T-helper 1 cell treated with Interleukin-12 subunit alpha and Interleukin-12 subunit beta and Interleukin-4 antibody, amounts not matched to agents 30 ng/mL and 1 ng/mL, for 36 hours (primary cell): ENCODE results near the gene GAREM2. TPM values are rescaled to one million over a fixed set of nuclear protein-coding genes. Genes with fewer than 3 reads are reported as not detected.

Source experiments
- intact Hi-C: fragments of 100-400 bp; cut with micrococcal nuclease; formaldehyde crosslinking; loops from one replicate; pipeline ENCODE4 v1.15.1; 2024
- total RNA-seq: library from RNA; stranded (reverse); gene quantifications from 2 replicates; pipeline ENCODE4 v1.2.3, GENCODE V29; 2022

GAREM2 gene
- total RNA-seq, 1 donor from 2014 or later, result 6.1 TPM

DNA sequence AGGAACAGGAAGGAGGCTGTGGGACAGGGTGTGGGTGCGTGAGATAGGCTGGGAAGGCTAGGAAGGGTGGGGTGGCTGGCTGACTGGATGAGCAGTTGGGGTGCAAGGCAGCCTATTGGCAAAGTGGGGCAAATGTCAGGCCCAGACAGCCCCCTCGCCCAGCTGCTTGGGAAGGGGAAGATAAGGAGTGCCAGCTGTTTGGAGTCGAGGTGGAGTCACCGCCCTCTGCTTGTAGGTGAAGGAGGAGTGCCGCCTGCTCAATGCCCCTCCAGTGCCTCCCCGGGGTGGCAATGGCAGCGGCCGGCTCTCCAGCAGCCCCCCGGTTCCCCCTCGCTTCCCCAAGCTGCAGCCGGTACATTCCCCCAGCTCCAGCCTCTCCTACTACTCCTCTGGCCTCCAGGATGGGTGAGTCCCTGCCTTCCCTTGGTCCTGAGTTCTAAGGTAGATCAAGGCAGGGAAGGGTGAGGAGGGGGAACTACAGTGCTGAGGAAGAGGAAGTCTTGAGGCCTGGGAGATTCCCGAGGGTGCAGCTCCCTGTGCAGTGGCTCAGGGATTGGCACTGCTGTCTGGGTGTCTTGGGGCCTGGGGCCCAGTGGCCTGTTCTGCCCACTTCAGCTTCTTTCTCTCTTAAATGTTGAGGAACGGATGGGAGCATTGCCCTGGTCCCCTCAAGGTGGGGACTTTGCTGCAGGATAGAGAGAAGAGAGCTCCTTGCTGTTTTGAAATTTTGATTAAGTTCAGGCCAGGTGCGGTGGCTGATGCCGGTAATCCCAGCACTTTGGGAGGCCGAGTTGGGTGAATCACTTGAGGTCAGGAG, 13.3 kb downstream of the GAREM2 start:
- intact Hi-C loops, result loop anchor here (1.0 to 2.0 kb wide), 2 partner anchors 59 to 144 kb away; partner anchors contain the start of genes HADHA and HADHB

DNA sequence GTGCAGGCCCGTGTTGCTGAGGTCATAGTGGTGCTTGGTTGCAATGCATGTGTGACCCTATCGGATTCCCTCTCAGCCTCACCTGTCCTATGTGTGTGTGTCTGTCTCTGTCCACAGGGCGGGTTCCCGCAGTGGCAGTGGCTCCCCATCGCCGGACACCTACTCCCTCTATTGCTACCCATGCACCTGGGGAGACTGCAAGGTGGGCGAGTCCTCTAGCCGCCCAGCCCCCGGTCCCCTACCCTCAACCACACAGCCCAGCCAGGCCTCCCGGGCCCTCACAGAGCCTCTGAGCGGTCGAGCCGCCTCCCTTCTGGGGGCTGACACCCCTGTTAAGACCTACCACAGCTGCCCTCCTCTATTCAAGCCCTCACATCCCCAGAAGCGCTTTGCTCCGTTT, 14.2 kb downstream of the GAREM2 start:
- intact Hi-C loops, result no loop called here

DNA sequence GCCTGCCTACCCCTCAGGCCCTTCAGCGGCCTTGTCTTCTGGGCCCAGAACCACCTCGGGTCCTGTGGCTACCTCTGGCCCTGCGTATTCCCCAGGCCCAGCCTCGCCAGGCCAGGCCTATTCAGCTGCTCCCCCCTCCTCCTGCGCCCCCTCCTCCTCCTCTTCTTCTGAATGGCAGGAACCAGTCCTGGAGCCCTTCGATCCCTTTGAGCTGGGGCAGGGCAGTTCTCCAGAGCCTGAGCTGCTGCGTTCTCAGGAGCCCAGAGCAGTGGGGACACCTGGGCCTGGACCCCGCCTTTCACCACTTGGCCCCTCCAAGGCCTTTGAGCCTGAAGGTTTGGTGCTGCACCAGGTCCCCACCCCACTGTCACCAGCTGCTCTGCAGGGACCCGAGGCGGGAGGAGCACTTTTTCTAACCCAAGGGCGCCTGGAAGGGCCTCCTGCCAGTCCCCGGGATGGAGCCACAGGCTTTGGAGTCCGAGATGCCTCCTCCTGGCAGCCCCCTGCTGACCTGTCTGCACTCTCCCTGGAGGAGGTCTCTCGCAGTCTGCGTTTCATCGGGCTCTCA, 14.7 kb downstream of the GAREM2 start:
- intact Hi-C loops, result no loop called here

DNA sequence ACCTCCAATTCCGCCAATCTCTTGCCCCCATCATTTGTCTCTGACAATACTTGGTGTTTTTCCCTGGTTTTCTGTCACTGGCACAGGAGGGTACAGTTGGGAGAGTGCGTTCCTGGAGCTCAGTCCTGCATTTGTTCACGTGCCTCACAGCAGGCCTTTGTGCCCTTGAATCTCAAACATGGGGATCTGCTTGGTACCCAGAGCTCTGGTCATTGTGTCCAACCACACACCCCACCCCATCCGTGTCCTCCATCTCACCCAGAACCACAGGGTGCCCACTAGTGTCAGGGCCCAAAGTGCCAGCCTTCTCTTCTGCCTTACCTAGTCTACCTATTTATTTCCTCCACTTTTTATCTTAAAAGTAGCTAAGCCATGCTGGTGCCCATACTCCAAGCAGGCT, 16.2 kb downstream of the GAREM2 start:
- intact Hi-C loops, result no loop called here

DNA sequence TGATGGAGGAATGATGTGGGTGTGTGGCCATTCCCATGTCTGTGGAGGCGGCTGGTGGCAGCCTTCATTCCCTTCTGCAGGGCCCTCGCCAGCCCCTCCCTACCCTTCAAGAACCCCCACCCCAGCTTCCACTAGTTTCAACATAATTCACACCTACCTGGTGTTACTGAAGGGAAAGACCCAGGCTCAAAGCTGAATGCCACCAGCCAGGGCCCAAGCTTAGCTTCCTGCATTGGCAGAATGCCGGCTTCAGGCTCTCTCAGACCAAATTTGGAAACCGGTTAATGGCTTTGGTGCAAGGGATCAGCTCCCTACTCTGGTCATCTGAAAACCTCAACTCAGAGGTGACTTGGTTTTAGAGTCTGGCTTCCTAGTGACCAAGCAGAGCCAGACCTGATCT, 16.9 kb downstream of the GAREM2 start:
- intact Hi-C loops, result no loop called here

DNA sequence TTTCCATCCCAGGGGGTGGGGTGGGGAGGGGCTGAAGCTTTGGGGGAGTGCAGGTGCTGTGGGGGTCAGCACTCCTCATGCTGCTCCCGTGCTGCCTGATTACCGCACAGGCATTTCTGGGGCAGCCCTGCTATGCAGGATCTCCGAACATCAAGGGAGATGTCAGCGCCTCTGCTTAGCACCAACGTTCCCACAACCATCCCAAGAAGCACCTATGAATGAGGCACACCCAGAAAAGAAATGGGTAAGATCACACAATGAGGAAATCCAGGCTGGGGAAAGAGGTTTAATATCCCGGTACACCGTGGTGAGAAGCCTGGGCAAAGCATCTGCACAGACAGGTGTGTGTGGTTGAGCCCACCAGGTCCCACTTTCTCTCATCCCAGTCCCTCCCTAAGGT, 17.5 kb downstream of the GAREM2 start:
- intact Hi-C loops, result no loop called here

DNA sequence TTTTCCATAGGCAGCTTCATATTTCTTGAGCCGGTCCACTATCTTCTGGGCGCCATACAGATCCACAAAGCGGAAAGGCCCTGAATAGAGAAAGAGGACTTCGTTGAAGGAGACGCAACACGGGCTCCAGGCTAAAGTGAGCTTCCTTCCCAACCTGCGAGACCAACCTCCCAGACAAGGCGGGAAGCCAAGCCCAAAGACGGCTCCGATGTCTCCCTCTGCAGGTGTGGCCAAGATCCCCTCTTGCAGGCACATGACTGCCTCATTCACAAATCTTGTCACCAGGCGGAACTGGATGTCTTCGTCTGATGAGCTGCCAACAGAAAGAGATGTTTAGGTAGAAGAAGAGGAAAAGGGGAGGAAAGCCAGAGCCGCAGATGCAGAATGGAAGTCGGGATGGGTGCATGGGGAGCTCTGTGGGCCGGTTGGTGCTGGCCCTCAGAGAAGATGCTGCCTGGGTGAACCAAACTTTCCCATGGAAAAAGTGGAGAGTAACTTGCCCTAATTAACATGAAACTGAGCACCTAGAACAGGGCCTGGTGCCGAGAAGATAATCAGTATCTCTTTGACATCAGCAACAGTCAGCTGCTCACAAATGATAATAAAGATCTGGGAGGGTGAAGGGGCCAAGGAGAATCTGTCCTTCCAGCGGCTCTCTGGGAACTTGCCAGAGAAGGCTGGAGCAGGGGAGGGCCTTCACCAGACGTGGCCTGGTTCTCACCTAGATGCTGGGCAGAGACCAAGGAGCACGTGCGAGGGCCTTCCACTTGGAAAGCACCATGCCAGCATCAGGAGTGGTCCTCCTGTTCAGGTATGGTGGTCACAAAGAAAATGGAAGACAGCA, 18.6 kb downstream of the GAREM2 start:
- intact Hi-C loops, result no loop called here

DNA sequence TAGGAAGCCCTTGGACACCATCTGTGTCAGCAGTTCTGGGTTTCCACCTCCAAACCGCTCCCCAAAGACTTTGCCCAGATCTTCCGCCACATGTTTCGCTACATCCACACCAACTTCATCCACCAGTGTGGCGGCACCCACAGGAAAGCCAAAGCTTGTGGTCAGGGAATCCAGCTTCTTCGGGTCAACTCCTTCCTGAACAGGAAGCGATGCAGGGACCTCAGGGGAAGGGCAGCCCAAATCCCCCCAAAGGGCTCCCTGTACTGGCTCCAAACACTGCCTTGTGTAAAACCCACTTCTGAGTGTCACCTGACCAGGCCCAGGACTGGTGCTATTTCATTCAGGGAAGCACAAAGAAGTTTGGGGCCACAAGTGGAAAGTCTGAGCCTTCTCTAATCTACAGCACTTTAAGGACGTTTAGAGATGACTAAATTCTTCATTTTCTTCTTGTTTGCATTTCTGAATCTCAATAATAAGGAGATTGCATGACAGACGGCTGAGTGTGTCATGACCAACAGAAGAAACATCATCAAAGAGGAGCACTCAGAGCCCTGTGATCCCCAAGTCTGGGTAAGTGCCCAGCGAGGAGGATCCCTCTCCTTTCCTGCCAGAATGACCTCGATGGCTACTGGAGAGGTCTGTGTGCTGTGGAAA, 20.8 kb downstream of the GAREM2 start:
- intact Hi-C loops, result no loop called here

DNA sequence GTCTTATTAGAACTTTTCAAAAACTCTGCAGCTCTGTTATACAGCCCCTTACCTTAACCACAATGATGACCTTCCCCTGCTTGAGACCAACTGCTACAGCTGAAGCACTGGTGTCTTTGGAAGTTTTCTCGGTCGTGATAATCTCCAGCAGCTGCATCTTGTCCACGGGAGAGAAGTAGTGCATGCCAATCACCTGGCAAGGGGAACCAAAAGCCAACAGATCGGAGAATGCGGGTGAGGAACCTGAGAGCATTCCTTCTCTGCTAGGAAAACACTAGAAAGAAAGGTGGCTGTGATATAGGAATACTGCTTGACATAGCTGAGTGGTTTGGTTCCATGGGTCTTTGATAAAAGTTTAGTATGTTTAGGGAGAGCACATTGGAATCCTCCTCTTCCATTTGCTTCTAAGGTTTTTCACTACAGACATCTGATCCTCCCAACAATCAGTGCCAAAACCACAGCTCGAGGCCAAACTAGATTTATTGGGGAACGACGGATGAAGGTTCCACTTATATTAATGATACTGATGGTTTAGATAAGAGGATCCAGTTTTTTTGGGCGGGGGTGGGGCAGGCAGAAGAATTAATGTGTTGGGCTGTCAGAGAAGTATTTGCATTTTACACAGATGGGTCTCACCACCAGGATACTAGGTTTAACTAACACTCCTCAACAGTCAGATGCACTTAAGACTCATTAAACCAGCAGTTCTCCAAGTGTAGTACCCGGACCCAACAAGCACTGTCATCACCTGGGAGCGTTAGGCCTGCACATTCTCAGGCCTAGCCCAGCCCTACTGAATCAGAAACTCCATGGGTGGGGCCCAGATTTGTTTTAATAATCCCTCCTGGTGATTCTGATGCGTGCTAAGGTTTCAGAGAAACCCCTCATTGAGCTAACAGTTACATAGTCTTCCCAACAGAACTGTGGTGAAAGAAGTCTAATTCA, 22.4 kb downstream of the GAREM2 start:
- intact Hi-C loops, result no loop called here

DNA sequence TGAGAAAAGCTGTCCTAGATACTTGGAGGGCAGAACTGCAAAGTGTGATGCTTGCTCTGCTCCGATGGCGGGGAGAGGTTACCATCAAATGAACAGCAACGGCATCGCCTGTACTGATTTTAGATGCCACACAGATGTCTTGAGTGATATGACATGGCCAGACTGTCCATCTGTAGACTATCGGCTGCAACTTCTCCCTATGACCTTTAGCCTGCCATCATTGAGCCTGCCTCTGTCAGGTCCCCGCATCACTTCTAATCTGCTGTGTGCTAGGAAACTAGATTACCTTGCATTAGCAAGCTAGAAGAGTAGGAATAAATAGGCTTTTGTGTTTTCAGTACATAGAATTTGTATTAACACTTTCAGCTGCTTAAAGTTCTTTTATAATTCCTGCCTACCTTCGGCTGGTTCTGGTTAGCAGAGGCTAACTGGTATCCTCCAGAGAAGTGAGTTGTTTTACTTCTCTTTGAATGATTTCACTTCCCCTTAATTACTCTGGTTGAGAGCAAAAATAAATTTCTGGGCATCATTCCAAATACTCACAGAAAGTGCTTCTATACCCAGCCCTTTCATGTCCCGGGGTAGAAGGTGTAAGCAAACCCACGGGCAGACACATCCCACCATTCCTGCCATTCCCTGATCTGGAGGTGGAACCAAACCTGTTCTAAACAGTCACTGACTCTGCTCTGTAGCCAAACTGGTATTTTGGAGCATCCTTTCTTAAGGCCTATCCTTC, 24.0 kb downstream of the GAREM2 start:
- intact Hi-C loops, result no loop called here

DNA sequence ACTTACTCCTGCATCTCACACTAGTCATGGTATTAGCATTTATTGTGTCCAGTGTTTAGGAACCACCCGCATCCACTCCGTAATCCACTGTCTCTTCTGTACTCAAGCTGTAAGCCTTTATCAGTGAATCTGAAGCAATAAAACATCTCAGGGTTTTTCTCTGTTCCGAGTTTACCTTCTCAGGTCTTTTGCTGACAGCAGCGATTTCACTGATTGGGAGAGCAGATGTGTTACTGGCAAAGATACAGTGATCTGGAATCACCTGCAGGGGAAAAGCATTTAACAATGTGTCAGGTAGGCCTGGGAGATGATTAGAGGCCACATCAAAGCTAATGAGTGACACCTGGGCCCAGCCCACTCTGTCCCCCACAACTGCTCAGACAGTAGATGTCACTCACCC, 24.6 kb downstream of the GAREM2 start:
- intact Hi-C loops, result no loop called here

DNA sequence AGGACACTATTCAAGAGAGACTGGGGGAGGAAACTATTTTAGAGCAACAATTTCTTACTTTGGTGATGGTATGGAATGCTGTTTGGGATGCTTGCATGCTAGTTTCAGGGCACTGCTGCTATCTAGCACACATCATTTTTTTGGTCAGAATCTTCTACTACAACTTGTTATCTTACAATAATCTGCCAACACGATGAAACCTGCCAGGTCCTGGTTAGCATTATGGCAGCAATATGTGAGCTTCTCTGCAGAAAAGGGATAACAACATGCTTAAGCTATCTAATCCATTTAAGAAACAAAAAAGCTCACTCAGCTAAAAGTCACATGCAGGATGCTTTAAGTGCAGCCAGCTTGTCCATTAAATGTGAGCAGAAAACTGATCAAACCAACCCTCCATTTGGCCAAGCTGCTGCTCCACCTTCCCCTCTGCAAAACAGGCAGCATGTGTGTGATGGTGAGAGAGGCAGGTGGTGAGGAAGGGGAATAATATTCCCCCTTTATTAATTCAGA, 30.1 kb downstream of the GAREM2 start:
- intact Hi-C loops, result no loop called here

DNA sequence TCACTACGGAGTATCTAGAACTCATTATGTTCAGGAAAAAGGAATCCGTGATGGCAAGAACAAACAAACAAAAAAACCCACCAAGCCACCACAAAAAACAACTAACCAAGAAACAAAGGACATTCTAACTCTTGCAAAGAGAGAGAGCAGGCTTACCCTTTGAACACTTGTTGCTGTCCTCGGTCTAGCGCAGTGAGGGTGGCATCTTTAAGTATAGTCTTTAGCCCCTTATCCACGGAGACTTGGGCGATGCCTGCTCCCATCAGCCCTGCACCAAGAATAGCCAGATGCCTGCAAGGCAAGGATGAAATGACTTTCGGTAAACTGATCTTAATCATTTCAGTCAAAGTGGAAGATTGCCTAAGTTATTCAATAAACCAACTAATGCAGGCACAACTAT, 31.0 kb downstream of the GAREM2 start:
- intact Hi-C loops, result no loop called here

DNA sequence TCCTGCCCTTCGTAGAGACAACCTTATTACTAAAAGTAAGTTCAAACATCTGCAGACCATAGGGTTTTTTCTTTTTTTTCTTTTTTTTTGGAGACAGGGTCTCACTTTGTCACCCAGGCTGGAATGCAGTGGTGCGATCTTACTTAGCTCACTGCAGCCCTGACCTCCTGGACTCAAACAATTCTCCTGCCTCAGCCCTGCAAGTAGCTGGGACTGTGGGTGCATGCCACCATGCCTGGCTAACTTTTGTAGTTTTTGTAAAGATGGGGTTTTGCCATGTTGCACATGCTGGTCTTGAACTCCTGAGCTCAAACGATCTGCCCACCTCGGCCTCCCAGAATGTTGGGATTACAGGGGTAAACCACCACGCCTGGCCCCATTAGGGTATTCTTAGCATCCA, 39.1 kb downstream of the GAREM2 start:
- intact Hi-C loops, result no loop called here

DNA sequence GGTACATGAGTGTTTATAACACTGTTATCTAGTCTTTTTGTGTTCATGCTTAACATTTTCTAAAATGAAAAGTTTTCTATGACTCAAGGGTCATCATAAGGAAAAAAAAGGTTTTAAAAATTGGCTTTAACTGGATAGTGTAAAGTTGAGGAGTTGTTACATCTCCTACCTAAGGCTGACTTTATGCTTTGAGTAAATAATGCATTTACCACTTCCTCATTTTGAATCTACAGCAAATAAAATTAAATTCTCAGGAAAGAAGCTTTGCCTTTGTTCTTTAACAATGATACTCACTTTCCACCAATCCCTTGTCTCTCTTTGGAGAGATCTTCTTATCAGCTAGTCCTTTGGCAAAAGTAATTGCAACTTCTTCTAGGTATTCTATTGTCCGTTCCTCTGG, 41.9 kb downstream of the GAREM2 start:
- intact Hi-C loops, result no loop called here

DNA sequence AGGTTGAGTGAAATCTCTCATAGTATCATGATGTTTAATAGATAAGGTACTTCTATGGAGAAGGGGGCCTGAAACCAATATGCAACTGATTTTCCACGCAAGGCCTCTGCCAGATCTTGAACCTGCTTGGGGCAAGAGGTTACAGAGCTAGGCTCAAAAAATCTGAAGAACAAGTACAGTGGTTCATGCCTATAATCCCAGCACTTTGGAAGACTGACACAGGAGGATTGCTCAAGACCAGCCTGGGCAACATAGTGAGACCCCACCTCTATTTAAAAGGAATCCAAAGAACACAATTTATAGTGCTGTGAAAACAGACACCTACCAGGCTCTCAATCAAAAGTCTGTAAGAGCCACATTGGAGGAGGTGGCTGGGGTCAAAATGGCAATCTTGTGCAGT, 42.9 kb downstream of the GAREM2 start:
- intact Hi-C loops, result no loop called here

DNA sequence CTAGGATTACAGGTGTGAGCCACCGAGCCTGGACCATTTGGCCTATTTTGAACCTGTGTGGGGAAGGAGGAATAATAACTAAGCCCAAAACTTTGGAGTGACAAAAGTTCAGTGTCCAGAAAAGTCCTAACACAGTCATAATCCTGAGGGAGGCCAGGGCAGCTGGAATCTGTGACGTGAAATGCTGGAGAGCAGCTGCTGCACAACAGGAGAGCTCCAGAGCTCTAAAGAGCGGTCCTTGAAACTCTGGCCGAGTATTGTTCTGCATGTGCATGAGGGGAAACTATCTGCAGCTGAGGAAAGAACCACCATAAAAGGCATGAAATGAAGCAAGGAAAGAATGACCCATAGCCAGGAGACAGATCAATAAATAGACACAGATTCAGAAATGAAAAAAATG, 43.7 kb downstream of the GAREM2 start:
- intact Hi-C loops, result no loop called here

DNA sequence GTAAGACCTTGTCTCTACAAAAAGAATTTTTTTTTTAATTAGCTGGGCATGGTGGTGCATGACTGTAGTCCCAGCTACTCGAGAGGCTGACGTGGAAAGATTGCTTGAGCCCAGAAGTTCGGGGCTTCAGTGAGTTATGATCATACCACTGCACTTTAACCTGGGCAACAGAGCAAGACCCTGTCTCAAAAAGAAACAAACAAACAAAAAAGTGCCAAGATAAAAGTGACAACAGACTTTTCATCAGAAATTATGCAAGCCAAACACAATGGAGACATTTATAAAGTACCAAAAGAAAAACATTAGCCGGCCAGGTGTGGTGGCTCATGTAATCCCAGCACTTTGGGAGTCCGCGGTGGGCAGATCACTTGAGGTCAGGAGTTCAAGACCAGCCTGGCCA, 44.8 kb downstream of the GAREM2 start:
- intact Hi-C loops, result no loop called here

DNA sequence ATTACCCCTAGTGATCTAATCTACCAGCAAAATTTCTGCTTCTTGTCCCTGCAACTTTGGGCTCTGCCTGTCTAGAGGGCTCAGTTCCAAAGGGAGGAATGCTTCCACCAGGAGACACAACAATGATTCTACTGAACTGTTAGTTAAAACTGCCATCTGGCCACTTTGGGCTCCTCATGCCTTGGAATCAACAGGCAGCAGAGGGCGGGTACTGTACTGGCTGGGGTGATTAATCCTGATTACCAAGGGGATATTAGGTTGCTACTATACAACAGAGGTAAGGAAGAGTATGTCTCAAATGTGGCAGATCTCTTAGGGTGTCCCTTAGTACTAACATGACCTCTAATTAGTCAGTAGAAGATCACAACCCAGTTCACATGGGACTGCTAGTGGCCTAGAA, 50.1 kb downstream of the GAREM2 start:
- intact Hi-C loops, result no loop called here

DNA sequence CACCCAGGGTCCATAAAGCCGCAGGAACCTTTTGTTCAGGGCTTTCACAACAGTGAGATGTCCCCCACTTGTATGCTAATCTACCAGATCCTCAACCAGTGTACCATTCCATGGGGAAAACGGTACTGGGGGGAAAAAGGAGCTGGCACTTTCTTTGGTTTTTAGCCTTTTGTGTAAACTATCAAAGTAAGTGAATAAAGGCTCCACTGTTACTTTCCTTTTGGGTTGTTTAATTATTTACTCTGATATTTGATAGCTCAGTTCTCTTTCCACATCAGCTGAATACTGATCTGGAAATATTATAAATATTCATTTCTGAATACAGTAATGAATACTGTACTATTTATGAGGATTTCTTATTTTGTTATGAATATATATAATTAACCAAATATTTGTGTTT, 51.2 kb downstream of the GAREM2 start:
- intact Hi-C loops, result no loop called here
